NT2/D1 (cell line): ENCODE results near the gene ARHGEF37.

Experiments used
- SUZ12 ChIP-seq: IDR thresholded peaks from 2 replicates; pipeline ENCODE4 v1.6.1; 2011; ENCODE audit not compliant: insufficient read length, insufficient read depth; ENCODE audit errors: extremely low read depth
- YY1 ChIP-seq: IDR thresholded peaks from 2 replicates; pipeline ENCODE4 v1.6.1; 2011; ENCODE audit not compliant: insufficient read length, insufficient read depth
- ZNF274 ChIP-seq: IDR thresholded peaks from 2 replicates; pipeline ENCODE4 v1.6.1; 2011; ENCODE audit warnings: mild to moderate bottlenecking, low read depth, low read length

GRCh38 chr5:149611326-149611725, 30.0 kb downstream of the ARHGEF37 start:
- no peak for TF ChIP-seq ZNF274
- no peak for TF ChIP-seq YY1
- TF ChIP-seq SUZ12 = no peak
